ENCODE data around the gene ST13. TPM values are rescaled to one million over a fixed set of nuclear protein-coding genes. Genes with fewer than 3 reads are reported as not detected.

ST13 gene
- total and polyA plus RNA-seq, 3 experiments from 2014 or later, result 176 to 218 (median 201) TPM

Other genes with a start within 250 kb of the ST13 start
- 10 to 100 TPM; 38.6 to 40.5 TPM for gene MRTFA, start 219.9 kb downstream of the ST13 start, total RNA-seq
- 22.9 TPM for gene MRTFA, start 219.9 kb downstream of the ST13 start, polyA plus RNA-seq
- gene MCHR1, start 177.2 kb downstream of the ST13 start, total RNA-seq, result not detected
- not detected for gene MCHR1, start 177.2 kb downstream of the ST13 start, polyA plus RNA-seq
- gene SLC25A17, start 37.3 kb downstream of the ST13 start, total RNA-seq, result 10 to 100 TPM; 31.4 to 35.1 TPM
- 17.6 TPM for gene SLC25A17, start 37.3 kb downstream of the ST13 start, polyA plus RNA-seq
- gene XPNPEP3, start 509 bp upstream of the ST13 start, total RNA-seq, result 10 to 100 TPM; 18.7 to 19.6 TPM
- gene XPNPEP3, start 509 bp upstream of the ST13 start, polyA plus RNA-seq, result 9.1 TPM
- gene DNAJB7, start 5.5 kb upstream of the ST13 start, total RNA-seq, result not detected
- 0.23 TPM for gene DNAJB7, start 5.5 kb upstream of the ST13 start, polyA plus RNA-seq
- 10 to 100 TPM; 88.3 to 88.8 TPM for gene RBX1, start 94.7 kb upstream of the ST13 start, total RNA-seq
- 147 TPM for gene RBX1, start 94.7 kb upstream of the ST13 start, polyA plus RNA-seq
- gene EP300, start 236.0 kb upstream of the ST13 start, total RNA-seq, result 10 to 100 TPM; 52.0 to 56.7 TPM
- gene EP300, start 236.0 kb upstream of the ST13 start, polyA plus RNA-seq, result 24.4 TPM

Data from CD8-positive, alpha-beta memory T cell (primary cell).